IPS-18a (cell line): ENCODE data around the gene CRTC1.
"Not testable (repeated sequence)": the region's sequence is repeated elsewhere in the genome, so short reads cannot be mapped to it uniquely, and the experiment has no call there.

ENCODE experiments used
- H3K27ac ChIP-seq: one replicate; pipeline ENCODE4 v1.5.1; 2013; ENCODE audit warnings: low read length
- H3K27me3 ChIP-seq: one replicate; pipeline ENCODE4 v1.6.1; 2013; ENCODE audit warnings: mild to moderate bottlenecking, low read length; ENCODE audit not compliant: control insufficient read depth, insufficient read depth
- H3K36me3 ChIP-seq: one replicate; pipeline ENCODE4 v1.6.1; 2013; ENCODE audit warnings: low read depth, low read length; ENCODE audit not compliant: control insufficient read depth
- H3K4me1 ChIP-seq: one replicate; pipeline ENCODE4 v1.6.1; 2013; ENCODE audit warnings: low read depth, low read length; ENCODE audit not compliant: control insufficient read depth
- H3K4me3 ChIP-seq: one replicate; pipeline ENCODE4 v1.5.1; 2013; ENCODE audit warnings: low read length
- H3K9ac ChIP-seq: one replicate; pipeline ENCODE4 v1.6.1; 2013; ENCODE audit warnings: mild to moderate bottlenecking, low read length, moderate library complexity
- H3K9me3 ChIP-seq: one replicate; pipeline ENCODE4 v1.6.1; 2013; ENCODE audit warnings: low read depth, low read length; ENCODE audit not compliant: control insufficient read depth

The CRTC1 gene

DNA sequence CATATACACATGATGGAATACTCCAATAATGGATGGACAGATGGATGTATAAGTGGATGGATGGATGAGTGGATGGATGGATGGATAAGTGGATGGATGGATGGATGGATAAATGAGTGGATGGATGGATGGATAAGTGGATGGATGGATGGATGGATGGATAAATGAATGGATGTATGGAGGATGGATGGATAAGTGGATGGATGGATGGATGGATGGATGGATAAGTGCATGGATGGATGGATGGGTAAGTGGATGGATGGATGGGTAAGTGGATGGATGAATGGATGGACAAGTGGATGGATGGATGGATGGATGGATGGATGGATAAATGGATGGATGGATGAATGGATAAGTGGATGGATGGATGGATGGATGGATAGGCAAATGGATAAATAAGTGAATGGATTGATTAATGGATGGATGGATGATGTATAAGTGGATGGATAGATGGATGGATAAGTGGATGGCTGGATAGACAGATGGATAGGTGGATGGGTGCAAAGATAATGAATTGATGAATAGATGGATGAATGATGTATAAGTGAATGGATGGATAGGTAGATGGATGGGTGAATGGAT, 116.0 kb downstream of the CRTC1 start:
- H3K36me3 ChIP-seq: no peaks in the 10 kb centered on the region
- H3K4me3 ChIP-seq: no peak overlapping the region
- no peaks in the 10 kb centered on the region for H3K9me3 ChIP-seq
- no peaks in the 10 kb centered on the region for H3K4me1 ChIP-seq
- no peak overlapping the region for H3K27ac ChIP-seq
- peaks cover 68% of the 10 kb centered on the region for H3K27me3 ChIP-seq
- H3K9ac ChIP-seq: no peak overlapping the region

DNA sequence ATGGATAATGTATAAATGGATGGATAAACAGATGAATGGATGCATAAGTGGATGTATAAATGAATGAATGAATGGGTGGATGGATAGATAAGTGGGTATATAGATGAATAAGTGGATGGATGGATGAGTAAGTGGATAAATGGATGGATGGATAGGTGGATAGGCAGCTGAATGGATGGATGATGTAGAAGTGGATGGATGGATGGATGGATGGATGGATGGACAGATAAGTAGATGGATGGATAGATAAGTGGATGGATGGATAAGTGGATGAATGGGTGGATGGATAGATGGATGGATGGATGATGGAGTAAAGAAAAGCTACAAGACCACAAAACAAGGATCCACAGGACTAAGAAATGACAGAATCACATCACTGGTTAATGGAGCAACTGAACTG, 116.6 kb downstream of the CRTC1 start:
- H3K9me3 ChIP-seq: no peaks in the 10 kb centered on the region
- no peak overlapping the region for H3K4me3 ChIP-seq
- no peaks in the 10 kb centered on the region for H3K36me3 ChIP-seq
- H3K9ac ChIP-seq: no peak overlapping the region
- no peak overlapping the region for H3K27ac ChIP-seq
- no peaks in the 10 kb centered on the region for H3K4me1 ChIP-seq
- H3K27me3 ChIP-seq: peaks cover 62% of the 10 kb centered on the region

DNA sequence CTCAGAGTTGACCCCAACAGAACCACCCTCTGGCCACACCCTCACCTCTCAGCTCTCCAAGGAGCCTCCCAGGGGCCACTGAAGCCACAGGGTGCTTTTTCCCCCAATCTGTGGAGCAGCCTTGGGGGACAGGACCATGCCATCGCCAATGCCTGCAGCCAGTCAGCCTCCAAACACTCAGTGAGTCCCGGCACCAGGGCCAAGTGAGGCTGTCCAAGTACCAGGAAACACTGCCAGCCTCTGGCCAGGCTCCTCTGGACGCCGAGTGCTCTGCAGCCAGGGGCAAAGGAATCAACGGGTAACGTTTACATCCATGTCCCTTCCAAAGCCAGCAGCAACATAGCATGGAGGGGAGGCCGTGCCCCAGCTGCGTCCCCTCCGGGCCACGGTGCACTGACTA, 117.2 kb downstream of the CRTC1 start:
- no peaks in the 10 kb centered on the region for H3K36me3 ChIP-seq
- no peaks in the 10 kb centered on the region for H3K4me1 ChIP-seq
- no peak overlapping the region for H3K4me3 ChIP-seq
- H3K27ac ChIP-seq: no peak overlapping the region
- no peak overlapping the region for H3K9ac ChIP-seq
- no peaks in the 10 kb centered on the region for H3K9me3 ChIP-seq
- H3K27me3 ChIP-seq: peaks cover 57% of the 10 kb centered on the region

DNA sequence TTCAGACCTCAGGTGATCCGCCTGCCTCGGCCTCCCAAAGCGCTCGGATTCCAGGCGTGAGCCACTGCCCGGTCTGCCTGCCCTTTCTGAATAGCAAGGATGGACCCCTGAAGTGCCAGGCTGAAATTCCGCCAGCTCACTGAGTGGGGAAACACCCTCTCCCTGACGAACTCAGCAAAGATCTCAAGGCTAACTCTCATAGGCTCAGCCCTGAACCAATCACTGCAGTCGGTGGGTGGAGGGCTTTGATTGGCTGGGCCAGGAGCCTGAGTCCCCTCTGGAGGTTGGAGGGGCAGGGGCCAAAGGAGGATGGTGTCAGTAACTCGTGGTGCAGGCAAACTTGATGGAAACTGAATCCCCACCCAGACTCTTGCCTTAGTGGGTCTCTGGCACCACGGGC, 118.9 kb downstream of the CRTC1 start:
- H3K27me3 ChIP-seq: peaks cover 40% of the 10 kb centered on the region
- H3K4me1 ChIP-seq: no peaks in the 10 kb centered on the region
- H3K27ac ChIP-seq: no peak overlapping the region

DNA sequence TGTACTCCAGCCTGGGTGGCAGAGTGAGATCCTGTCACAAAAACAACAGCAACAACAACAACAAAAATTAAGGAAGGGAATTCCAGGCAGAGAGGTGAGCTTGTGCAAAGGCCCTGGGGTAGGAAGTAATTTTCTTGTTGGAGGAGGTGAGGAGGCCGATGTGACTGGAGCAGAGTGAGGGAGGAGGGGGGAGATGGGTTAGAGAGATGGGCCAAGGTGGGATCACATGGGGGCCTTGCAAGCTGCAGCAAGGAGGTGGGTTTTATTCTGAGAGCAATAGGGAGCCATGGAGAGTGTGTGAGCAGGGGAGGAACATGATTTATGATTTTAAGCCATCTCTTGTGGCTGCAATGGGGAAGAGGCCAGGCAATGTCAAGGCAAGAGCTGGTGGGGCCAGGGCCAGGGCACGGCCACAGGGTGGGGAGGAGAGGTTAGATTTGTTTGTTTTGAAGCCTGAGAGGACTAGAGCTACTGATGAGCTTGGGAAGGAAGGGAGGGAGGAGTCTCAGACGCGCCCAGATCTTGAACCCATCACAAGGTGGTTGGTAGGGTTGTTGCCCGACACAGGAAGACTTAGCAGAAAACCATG, 120.2 kb downstream of the CRTC1 start:
- Histone ChIP-seq H3K4me3 (no peak overlapping the region), H3K27ac (no peak overlapping the region), H3K27me3 (peaks cover 32% of the 10 kb centered on the region), H3K36me3 (no peaks in the 10 kb centered on the region), H3K4me1 (no peaks in the 10 kb centered on the region), H3K9me3 (no peaks in the 10 kb centered on the region), H3K9ac (no peak overlapping the region)

More for the DNA sequence above, 118.9 kb downstream of the CRTC1 start:
- Histone ChIP-seq H3K4me3 (no peak overlapping the region), H3K9ac (no peak overlapping the region), H3K36me3 (no peaks in the 10 kb centered on the region), H3K9me3 (no peaks in the 10 kb centered on the region)

DNA sequence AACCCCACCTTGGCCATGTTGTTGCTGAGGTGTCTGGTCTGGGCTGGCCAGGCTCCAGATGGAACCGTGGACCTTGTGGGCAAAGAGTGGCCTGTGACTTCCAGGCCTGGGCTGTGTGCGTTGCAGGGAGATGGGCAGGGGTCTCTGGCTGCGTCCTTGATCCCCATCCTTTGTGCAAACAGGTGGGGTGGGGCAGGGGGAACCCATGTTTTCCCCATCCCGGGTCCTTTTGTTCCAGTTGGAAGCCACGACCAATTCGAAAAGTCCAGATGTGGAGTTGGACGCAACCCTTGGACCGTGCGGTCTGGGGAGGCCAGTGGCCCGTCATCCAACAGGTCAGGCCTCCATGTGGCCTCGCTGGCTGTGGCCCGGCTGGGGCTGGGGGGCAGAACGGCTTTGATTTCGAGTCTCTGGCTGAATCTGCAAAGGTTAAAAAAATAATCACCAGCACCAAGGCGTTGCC, 120.7 kb downstream of the CRTC1 start:
- H3K9ac ChIP-seq: no peak overlapping the region
- H3K9me3 ChIP-seq: no peaks in the 10 kb centered on the region
- no peak overlapping the region for H3K27ac ChIP-seq
- H3K4me3 ChIP-seq: no peak overlapping the region
- H3K4me1 ChIP-seq: no peaks in the 10 kb centered on the region
- peaks cover 32% of the 10 kb centered on the region for H3K27me3 ChIP-seq
- no peaks in the 10 kb centered on the region for H3K36me3 ChIP-seq

DNA sequence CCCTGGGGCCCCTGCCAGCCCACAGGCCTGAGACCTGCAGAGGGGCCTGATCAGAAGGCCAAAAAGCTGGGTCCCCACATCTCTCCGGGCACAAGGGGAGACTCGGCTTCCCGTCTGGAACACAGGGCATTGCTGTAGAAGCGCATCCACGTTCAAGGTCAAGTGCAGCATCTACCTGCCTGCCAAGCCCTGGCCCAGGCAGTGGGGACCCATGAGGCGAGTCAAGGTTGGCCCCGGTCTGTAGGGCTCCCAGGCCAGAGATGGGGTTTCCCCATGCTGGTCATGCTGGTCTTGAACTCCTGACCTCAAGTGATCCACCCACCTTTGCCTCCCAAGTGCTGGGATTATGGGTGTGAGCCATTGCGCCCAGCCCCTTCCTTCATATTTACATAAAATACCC, 121.2 kb downstream of the CRTC1 start:
- H3K36me3 ChIP-seq: no peaks in the 10 kb centered on the region
- H3K9me3 ChIP-seq: no peaks in the 10 kb centered on the region
- no peaks in the 10 kb centered on the region for H3K4me1 ChIP-seq
- no peak overlapping the region for H3K27ac ChIP-seq
- H3K9ac ChIP-seq: no peak overlapping the region
- no peak overlapping the region for H3K4me3 ChIP-seq
- H3K27me3 ChIP-seq: peaks cover 28% of the 10 kb centered on the region

DNA sequence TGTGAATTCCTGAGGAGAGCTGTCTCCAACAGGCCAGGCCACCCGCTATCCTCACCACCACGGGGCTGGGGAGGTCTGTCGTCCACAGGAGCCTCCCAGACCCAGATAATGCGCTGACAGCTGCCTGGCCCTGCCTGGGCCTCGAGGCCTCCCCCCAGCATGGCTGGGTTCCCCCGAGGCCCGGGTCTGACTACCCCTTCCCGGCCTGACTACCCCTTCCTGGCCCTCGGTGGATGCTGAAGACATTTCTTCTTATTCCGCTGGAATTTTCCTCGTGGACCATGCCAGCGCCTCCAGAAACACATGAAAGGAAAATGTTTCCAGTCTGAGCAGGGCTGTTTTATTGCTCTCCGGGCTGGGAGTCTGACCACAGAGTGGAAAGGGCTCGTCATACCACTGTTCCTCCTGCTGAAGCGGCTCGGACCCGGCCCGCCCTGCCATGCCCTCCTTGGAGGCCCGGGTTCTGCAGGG, 124.4 kb downstream of the CRTC1 start:
- H3K4me1 ChIP-seq: no peaks in the 10 kb centered on the region
- no peak overlapping the region for H3K4me3 ChIP-seq
- no peaks in the 10 kb centered on the region for H3K36me3 ChIP-seq
- peaks cover 15% of the 10 kb centered on the region for H3K27me3 ChIP-seq
- H3K9me3 ChIP-seq: no peaks in the 10 kb centered on the region
- no peak overlapping the region for H3K27ac ChIP-seq
- H3K9ac ChIP-seq: no peak overlapping the region

DNA sequence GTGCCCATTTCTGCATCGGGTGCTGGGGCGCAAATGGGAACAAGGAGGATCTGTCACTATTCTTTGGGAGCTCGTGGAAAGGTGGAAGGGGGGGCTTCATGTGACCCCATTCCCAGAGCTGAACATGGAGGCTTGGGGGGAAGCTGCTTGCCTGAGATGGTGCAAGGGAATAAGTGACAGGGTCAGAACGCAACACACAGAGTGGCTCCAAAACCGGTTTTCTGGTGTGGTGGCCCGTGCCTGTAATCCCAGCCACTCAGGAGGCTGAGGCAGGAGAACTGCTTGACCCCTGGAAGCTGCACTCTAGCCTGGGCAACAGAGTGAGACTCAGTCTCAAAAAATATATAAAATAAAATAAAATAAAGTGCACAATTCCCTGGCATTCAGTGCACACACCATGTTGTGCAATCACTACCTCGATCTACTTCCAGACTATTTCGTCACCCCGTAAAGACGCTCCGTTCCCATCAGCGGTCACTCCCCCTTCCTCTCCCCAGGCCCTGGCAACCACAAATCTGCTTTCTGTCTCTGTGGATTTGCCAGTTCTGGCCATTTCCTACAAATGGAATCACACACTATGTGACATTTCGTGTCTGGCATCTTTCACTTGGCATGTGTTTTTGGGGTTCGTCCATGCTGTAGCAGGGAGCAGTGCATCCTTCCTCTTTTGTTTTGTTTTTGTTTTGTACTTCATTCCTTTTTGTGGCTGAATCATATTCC, 125.8 kb downstream of the CRTC1 start:
- Histone ChIP-seq H3K27me3 (peaks cover 27% of the 10 kb centered on the region), H3K9ac (no peak overlapping the region), H3K4me1 (no peaks in the 10 kb centered on the region), H3K4me3 (no peak overlapping the region), H3K27ac (no peak overlapping the region), H3K9me3 (no peaks in the 10 kb centered on the region), H3K36me3 (no peaks in the 10 kb centered on the region)

DNA sequence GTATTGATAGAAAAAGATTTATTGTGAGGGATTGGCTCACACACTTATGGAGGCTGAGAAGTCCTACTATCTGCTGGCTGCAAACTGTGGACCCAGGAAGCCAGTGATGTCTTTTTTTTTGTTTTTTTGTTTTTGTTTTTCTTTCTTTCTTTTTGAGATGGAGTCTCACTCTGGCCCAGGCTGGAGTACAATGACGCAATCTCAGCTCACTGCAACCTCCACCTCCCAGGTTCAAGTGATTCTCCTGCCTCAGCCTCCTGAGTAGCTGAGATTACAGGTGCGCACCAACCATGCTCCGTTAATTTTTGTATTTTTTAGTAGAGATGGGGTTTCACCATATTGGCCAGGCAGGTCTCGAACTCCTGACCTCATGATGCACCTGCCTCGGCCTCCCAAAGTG, 128.2 kb downstream of the CRTC1 start:
- H3K9me3 ChIP-seq, H3K4me3 ChIP-seq, H3K4me1 ChIP-seq, H3K36me3 ChIP-seq, H3K27ac ChIP-seq, H3K9ac ChIP-seq: not testable (repeated sequence)
- H3K27me3 ChIP-seq: peaks cover 27% of the 10 kb centered on the region

DNA sequence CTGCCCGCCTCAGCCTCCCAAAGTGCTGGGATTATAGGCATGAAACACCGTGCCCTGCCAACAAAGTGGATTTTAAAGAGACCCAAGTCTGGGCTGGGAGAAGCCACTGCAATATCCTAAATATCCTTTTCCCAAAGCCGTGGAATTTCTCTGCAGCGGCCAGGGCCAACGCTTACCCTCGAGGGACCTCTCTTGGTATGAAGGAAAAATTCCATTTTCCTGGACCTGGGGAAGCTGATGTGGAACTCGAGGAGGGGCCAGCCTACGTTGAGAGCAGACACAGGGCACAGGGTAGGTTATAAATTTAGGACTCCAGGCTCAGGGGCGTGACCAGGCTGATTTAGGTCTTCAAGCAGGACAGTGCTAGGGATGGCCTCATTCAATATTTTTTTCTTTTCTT, 130.6 kb downstream of the CRTC1 start:
- Histone ChIP-seq H3K9me3 (no peaks in the 10 kb centered on the region), H3K9ac (no peak overlapping the region), H3K27me3 (peaks cover 20% of the 10 kb centered on the region)

DNA sequence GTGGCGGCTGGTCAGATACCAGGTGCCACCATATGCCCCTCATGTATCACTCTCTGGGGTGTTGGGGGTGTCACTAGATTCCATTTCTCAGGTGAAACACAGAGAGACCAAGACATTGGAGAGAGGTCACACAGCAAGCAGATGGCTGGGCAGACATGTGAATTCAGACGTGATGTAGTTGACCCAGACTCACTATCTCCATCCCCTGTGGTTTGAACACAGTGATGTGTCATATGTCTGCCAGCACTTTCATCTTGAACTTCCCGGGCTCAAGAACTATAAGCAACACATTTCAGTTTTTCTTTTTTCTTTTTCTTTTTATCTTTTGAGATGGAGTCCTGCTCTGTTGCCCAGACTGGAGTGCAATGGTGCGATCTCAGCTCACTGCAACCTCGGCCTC, 132.2 kb downstream of the CRTC1 start:
- no peaks in the 10 kb centered on the region for H3K36me3 ChIP-seq
- H3K27me3 ChIP-seq: peaks cover 18% of the 10 kb centered on the region
- H3K4me3 ChIP-seq: no peak overlapping the region
- no peak overlapping the region for H3K9ac ChIP-seq
- H3K27ac ChIP-seq: no peak overlapping the region
- H3K9me3 ChIP-seq: no peaks in the 10 kb centered on the region
- H3K4me1 ChIP-seq: no peaks in the 10 kb centered on the region

More for the DNA sequence above, 130.6 kb downstream of the CRTC1 start:
- Histone ChIP-seq H3K36me3 (no peaks in the 10 kb centered on the region), H3K4me1 (no peaks in the 10 kb centered on the region), H3K4me3 (no peak overlapping the region), H3K27ac (no peak overlapping the region)
